GM19099 (cell line): Measurements from ENCODE around the gene TAGLN2.

Experiments
- POLR2A ChIP-seq: IDR thresholded peaks from 3 replicates; pipeline ENCODE4 v1.6.1; 2011; ENCODE audit warnings: low read depth; ENCODE audit not compliant: insufficient read length; ENCODE audit errors: extremely low read depth

TAGLN2 gene

GRCh38 chr1:159933347-159933746 lies 8.0 kb upstream of the TAGLN2 start:
- TF ChIP-seq POLR2A, result no peak

- no peak for TF ChIP-seq POLR2A
Observed at GRCh38 chr1:159932296-159933285, 7.3 kb upstream of the TAGLN2 start.

GRCh38 chr1:159931795-159932173 lies 6.5 kb upstream of the TAGLN2 start:
- no peak for TF ChIP-seq POLR2A

GRCh38 chr1:159931101-159931794 lies 5.9 kb upstream of the TAGLN2 start:
- no peak for TF ChIP-seq POLR2A

GRCh38 chr1:159930634-159931033 lies 5.3 kb upstream of the TAGLN2 start:
- TF ChIP-seq POLR2A, result no peak

- TF ChIP-seq POLR2A, result no peak
Observed at GRCh38 chr1:159930216-159930615, 4.9 kb upstream of the TAGLN2 start.

- TF ChIP-seq POLR2A, result no peak
Observed at GRCh38 chr1:159929155-159930051, 4.1 kb upstream of the TAGLN2 start.

GRCh38 chr1:159928491-159929050 lies 3.3 kb upstream of the TAGLN2 start:
- no peak for TF ChIP-seq POLR2A

- no peak for TF ChIP-seq POLR2A
Observed at GRCh38 chr1:159927849-159928431, 2.6 kb upstream of the TAGLN2 start.

GRCh38 chr1:159927211-159927848 lies 2.0 kb upstream of the TAGLN2 start:
- TF ChIP-seq POLR2A, result no peak

- no peak for TF ChIP-seq POLR2A
Observed at GRCh38 chr1:159925719-159926078, 392 bp upstream of the TAGLN2 start.

- peak; percentile 39 for TF ChIP-seq POLR2A
Observed at GRCh38 chr1:159924025-159924790, 1.1 kb downstream of the TAGLN2 start.
